Right forelimb (tissue), 1 donor: Measurements from ENCODE around the gene MTCL1.

Experiments
- DNase-seq: peaks from one replicate; pipeline ENCODE4 v3.0.0-alpha.2; 2018

Gene MTCL1

GRCh38 chr18:8871489-8871888 is 166.1 kb downstream of the MTCL1 start:
- DNase-seq = no peak

GRCh38 chr18:8874872-8875271 is 169.5 kb downstream of the MTCL1 start:
- no peak for DNase-seq

- DNase-seq = no peak
Measured at GRCh38 chr18:8876887-8877286, 171.5 kb downstream of the MTCL1 start.

- no peak for DNase-seq
Measured at GRCh38 chr18:8881103-8881502, 175.7 kb downstream of the MTCL1 start.
